ENCODE data around the gene RAET1G.
"Not testable (repeated sequence)": the region's sequence is repeated elsewhere in the genome, so short reads cannot be mapped to it uniquely, and the experiment has no call there.

- TF ChIP-seq POLR2A, EP300 (IDR thresholded peaks at IDR 0.05): not testable (repeated sequence)
- TF ChIP-seq, protein P1, sequence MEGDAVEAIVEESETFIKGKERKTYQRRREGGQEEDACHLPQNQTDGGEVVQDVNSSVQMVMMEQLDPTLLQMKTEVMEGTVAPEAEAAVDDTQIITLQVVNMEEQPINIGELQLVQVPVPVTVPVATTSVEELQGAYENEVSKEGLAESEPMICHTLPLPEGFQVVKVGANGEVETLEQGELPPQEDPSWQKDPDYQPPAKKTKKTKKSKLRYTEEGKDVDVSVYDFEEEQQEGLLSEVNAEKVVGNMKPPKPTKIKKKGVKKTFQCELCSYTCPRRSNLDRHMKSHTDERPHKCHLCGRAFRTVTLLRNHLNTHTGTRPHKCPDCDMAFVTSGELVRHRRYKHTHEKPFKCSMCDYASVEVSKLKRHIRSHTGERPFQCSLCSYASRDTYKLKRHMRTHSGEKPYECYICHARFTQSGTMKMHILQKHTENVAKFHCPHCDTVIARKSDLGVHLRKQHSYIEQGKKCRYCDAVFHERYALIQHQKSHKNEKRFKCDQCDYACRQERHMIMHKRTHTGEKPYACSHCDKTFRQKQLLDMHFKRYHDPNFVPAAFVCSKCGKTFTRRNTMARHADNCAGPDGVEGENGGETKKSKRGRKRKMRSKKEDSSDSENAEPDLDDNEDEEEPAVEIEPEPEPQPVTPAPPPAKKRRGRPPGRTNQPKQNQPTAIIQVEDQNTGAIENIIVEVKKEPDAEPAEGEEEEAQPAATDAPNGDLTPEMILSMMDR (IDR thresholded peaks at IDR 0.05), result not testable (repeated sequence)
These were observed 23.7 kb upstream of the RAET1G start for GRCh38 chr6:149946631-149947030.

Measured in tibial nerve (tissue), 4 donors.